PC-9 (cell line): ENCODE results near the gene DNMT3A. TPM values are rescaled to one million over a fixed set of nuclear protein-coding genes. Genes with fewer than 3 reads are reported as not detected.

Experiments used
- BruUV-seq: library from RNA; stranded (reverse); fragments of 400-500 nt; replicated peaks from 2 replicates; lab custom pipeline; 2021; lab: Mats Ljungman, UMichigan
- CTCF ChIA-PET: fragments of 300-600 bp; sonication (Branson Sonifier 250); formaldehyde crosslinking; loops from one replicate; lab custom pipeline; 2022; ENCODE audit warnings: antibody characterized with exemption; lab: Charles Lee
- POLR2A ChIA-PET: fragments of 300-600 bp; sonication (Branson Sonifier 250); formaldehyde crosslinking; loops from one replicate; lab custom pipeline; 2022; ENCODE audit warnings: antibody characterized with exemption; ENCODE audit not compliant: unreplicated experiment; lab: Charles Lee
- DNase-seq, 2 experiments: peaks; one replicate each; pipeline versions ENCODE4 v3.0.0 to v3.0.0-alpha.2; 2015 to 2022; ENCODE audit warnings: mixed read lengths in 1 of 2
- H2AFZ ChIP-seq: fragments of 200-600 bp; sonication (generic); 2 replicates; pipeline ENCODE4 v1.8.1; 2017; ENCODE audit warnings: antibody characterized with exemption
- H3F3A ChIP-seq: fragments of 200-600 bp; sonication (generic); 2 replicates; pipeline ENCODE4 v1.8.1; 2017; ENCODE audit warnings: antibody characterized with exemption, mild to moderate bottlenecking, low read depth; ENCODE audit not compliant: insufficient read depth
- H3K27ac ChIP-seq: fragments of 200-600 bp; sonication (generic); 2 replicates; pipeline ENCODE4 v1.6.1; 2016; ENCODE audit warnings: mixed run types
- H3K27me3 ChIP-seq: fragments of 200-600 bp; sonication (generic); 2 replicates; pipeline ENCODE4 v1.6.1; 2016; ENCODE audit warnings: low read depth, mixed run types; ENCODE audit not compliant: insufficient read depth
- H3K36me3 ChIP-seq: fragments of 200-600 bp; sonication (generic); 2 replicates; pipeline ENCODE4 v1.6.1; 2016; ENCODE audit warnings: low read depth, mixed run types
- H3K4me1 ChIP-seq: fragments of 200-600 bp; sonication (generic); replicated peaks from 2 replicates; pipeline ENCODE4 v1.6.1; 2016; ENCODE audit warnings: mixed run types; ENCODE audit not compliant: insufficient read depth
- H3K4me2 ChIP-seq: fragments of 200-600 bp; sonication (generic); 2 replicates; pipeline ENCODE4 v1.6.1; 2017; ENCODE audit warnings: mixed run types
- H3K4me3 ChIP-seq: fragments of 200-600 bp; sonication (generic); 2 replicates; pipeline ENCODE4 v1.6.1; 2016; ENCODE audit warnings: mixed run types
- H3K79me2 ChIP-seq: fragments of 200-600 bp; sonication (generic); 2 replicates; pipeline ENCODE4 v1.6.1; 2017; ENCODE audit warnings: low read depth, mixed run types
- H3K9me2 ChIP-seq: fragments of 200-600 bp; sonication (generic); 2 replicates; pipeline ENCODE4 v1.8.1; 2017; ENCODE audit warnings: mild to moderate bottlenecking; ENCODE audit not compliant: insufficient read depth
- H3K9me3 ChIP-seq: fragments of 200-600 bp; sonication (generic); 2 replicates; pipeline ENCODE4 v1.8.1; 2016; ENCODE audit warnings: low read depth; ENCODE audit not compliant: insufficient read depth
- H4K20me1 ChIP-seq: fragments of 200-600 bp; sonication (generic); 2 replicates; pipeline ENCODE4 v1.8.1; 2017; ENCODE audit not compliant: insufficient read depth
- EZH2 ChIP-seq: fragments of 200-600 bp; sonication (generic); IDR thresholded peaks from 2 replicates; pipeline ENCODE4 v1.8.0; 2017; ENCODE audit warnings: antibody characterized with exemption, low read depth
- intact Hi-C: fragments of 100-400 bp; cut with micrococcal nuclease; formaldehyde crosslinking; loops from one replicate; pipeline ENCODE4 v1.10.0; 2022; ENCODE audit not compliant: unreplicated experiment
- total RNA-seq: library from RNA; stranded (reverse); gene quantifications from 2 replicates; pipeline ENCODE4 v1.2.3, GENCODE V29; 2021
- TF ChIP-seq, protein P1 (sequence below): fragments of 200-600 bp; sonication (generic); conservative IDR thresholded peaks from 2 replicates; pipeline ENCODE4 v1.6.1; 2017; ENCODE audit warnings: mixed run types, antibody characterized with exemption, mild to moderate bottlenecking, moderate library complexity

DNMT3A gene
- total RNA-seq, 1 experiment from 2014 or later = 38.9 TPM

DNA sequence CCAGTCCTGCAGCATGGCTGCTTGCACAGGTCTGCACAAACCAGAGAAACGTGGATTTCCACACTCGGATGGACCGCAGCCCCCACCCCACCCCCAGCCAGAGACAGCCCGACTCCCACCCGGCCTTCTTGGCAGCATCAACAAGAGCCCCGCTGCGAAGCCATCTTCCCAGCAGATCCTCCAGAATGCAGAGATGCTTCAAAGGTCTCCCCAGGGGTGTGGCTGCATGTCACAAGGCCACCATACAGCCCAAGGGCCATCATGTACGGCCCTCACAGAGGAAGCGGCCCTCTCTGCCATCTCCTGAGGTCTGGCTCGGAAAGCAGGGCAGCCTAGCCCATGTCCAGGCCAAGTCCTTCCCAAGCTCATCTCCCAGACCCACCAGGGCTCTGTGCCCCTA, 11.5 kb downstream of the DNMT3A start:
- no peaks in the 10 kb centered on the region for H3K36me3 ChIP-seq
- peaks cover 7% of the 10 kb centered on the region; the same call in 1 of the 2 replicates for H3K9me3 ChIP-seq
- ChIA-PET CTCF (no interaction called here), POLR2A (no interaction called here)
- intact Hi-C loops = no loop called here
- no peak overlapping the region for H2AFZ ChIP-seq
- no peak overlapping the region for H3K4me3 ChIP-seq
- H3K27me3 ChIP-seq = no peaks in the 10 kb centered on the region
- DNase-seq = no peak
- H3K79me2 ChIP-seq = no peaks in the 10 kb centered on the region
- H4K20me1 ChIP-seq = peaks cover 9% of the 10 kb centered on the region; the same call in 1 of the 2 replicates
- no peaks in the 10 kb centered on the region for H3K4me1 ChIP-seq
- H3K27ac ChIP-seq = no peak overlapping the region
- no peaks in the 10 kb centered on the region for H3K9me2 ChIP-seq
- H3K4me2 ChIP-seq = no peak overlapping the region
- no TSS peak for BruUV-seq
- no peak for TF ChIP-seq EZH2
- TF ChIP-seq, protein P1, sequence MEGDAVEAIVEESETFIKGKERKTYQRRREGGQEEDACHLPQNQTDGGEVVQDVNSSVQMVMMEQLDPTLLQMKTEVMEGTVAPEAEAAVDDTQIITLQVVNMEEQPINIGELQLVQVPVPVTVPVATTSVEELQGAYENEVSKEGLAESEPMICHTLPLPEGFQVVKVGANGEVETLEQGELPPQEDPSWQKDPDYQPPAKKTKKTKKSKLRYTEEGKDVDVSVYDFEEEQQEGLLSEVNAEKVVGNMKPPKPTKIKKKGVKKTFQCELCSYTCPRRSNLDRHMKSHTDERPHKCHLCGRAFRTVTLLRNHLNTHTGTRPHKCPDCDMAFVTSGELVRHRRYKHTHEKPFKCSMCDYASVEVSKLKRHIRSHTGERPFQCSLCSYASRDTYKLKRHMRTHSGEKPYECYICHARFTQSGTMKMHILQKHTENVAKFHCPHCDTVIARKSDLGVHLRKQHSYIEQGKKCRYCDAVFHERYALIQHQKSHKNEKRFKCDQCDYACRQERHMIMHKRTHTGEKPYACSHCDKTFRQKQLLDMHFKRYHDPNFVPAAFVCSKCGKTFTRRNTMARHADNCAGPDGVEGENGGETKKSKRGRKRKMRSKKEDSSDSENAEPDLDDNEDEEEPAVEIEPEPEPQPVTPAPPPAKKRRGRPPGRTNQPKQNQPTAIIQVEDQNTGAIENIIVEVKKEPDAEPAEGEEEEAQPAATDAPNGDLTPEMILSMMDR = no peak
- H3F3A ChIP-seq = no peaks in the 10 kb centered on the region

DNA sequence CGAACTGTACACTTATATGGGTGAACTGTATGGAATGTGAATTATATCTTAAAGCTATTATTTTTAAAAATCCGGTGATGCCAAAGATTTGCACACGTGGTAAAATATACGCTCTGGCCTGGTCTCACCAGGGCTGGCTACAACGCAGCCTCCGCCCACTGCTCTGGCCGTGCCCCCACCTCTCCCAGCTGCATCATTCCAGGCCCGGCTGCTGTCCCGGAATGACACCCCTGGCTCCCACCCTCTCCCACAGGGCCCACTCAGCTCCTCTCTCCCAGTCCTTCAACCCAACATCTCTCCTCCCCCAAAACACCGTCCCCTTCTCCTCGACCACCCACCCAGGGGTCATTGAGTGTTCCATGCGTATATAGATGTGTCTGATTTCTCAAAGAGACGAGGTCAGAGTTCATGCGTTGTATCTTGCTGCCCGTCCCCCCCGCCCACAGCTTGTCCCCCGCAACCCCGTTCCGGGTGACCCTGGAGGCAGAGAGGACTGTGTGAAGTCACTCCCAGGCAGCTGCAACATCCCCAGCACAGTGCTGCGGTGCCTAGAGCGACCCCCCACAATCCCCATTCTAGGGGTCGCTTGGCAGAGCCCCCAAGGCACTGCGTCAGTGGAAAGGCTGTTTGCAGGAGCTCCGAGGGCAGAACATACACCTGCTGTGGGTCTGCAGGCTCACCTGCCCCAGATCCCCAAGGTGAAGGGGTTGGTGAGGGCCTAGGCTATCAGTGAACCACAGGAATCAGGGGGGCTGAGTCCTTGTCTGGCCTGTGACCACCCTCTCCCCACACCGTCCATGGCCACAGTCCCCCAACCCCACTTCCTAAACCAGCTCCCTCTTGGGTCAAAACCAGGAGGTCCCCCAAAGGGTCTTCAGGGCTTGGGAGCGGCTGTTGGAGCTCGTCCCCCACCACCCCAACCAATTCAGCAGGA, 13.3 kb downstream of the DNMT3A start:
- H4K20me1 ChIP-seq = peaks cover 9% of the 10 kb centered on the region; the same call in 1 of the 2 replicates
- intact Hi-C loops = no loop called here

DNA sequence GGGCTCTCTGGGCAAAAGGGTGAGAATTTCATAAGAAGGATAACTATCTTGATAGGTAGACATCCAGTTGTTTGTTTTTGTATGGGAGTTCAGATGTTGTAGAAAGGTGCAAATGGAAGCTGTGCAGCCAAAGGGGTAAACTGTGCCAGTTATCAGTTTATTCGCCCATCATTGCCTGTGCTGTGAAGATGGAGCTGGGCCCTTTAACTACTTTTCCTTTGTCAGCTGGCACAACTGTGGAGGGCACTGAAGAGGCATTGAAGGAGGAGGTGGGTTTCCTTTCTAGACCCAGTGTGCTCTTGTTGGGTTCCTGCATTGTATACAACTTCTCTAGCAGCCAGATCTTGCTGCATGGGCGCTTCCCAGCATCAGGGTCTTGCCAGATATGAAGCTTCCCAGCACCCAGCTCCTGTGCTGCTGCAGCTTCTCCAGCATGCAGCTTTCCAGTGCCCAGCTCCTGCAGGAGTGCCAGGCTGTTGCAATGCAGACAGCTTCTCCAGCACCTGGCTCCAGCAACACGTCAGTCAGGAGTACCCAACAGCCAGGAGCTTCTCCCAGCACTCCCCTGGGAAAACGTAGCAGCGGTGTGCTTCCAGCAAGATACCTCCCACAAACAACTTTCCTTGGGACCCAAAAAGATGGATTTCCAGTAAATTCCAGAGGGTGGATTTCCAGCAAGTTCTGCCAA, 15.3 kb downstream of the DNMT3A start:
- no peaks in the 10 kb centered on the region for H3K27me3 ChIP-seq
- no peak for DNase-seq
- TF ChIP-seq, protein P1 = no peak
- TF ChIP-seq EZH2 = no peak
- BruUV-seq = no TSS peak
- no peaks in the 10 kb centered on the region for H3K36me3 ChIP-seq
- H3K27ac ChIP-seq = no peak overlapping the region
- POLR2A ChIA-PET = no interaction called here
- no peak overlapping the region for H3K4me3 ChIP-seq
- intact Hi-C loops = no loop called here
- H3K4me1 ChIP-seq = no peaks in the 10 kb centered on the region
- no peak overlapping the region for H3K4me2 ChIP-seq
- H2AFZ ChIP-seq = no peak overlapping the region
- peaks cover 7% of the 10 kb centered on the region; the same call in 1 of the 2 replicates for H3K9me3 ChIP-seq
- CTCF ChIA-PET = no interaction called here
- no peaks in the 10 kb centered on the region for H3K9me2 ChIP-seq
- no peaks in the 10 kb centered on the region for H3F3A ChIP-seq
- H3K79me2 ChIP-seq = no peaks in the 10 kb centered on the region
- H4K20me1 ChIP-seq = no peaks in the 10 kb centered on the region; the same call in 1 of the 2 replicates

More for the DNA sequence above, 13.3 kb downstream of the DNMT3A start:
- Histone ChIP-seq H3K9me2 (no peaks in the 10 kb centered on the region), H3K79me2 (no peaks in the 10 kb centered on the region), H3K9me3 (peaks cover 7% of the 10 kb centered on the region; the same call in 1 of the 2 replicates), H3K4me1 (no peaks in the 10 kb centered on the region), H2AFZ (no peak overlapping the region), H3F3A (no peaks in the 10 kb centered on the region), H3K27me3 (no peaks in the 10 kb centered on the region), H3K27ac (no peak overlapping the region), H3K4me2 (no peak overlapping the region), H3K4me3 (no peak overlapping the region), H3K36me3 (no peaks in the 10 kb centered on the region)
- no peak for DNase-seq
- no TSS peak for BruUV-seq
- POLR2A ChIA-PET = interaction anchor here (0.5 kb wide), 1 partner anchor 102 kb away, joined by 3 read pairs; no protein-coding TSS in a partner anchor
- CTCF ChIA-PET = no interaction called here
- TF ChIP-seq, protein P1 = no peak
- TF ChIP-seq EZH2 = no peak
